ENCODE results near the gene SLC29A2.

SLC29A2 gene

GRCh38 chr11:66346476-66347424, 24.8 kb downstream of the SLC29A2 start:
- DNase-seq = no peak

- DNase-seq = no peak
Observed at GRCh38 chr11:66345316-66345649, 26.3 kb downstream of the SLC29A2 start.

- peak; percentile 88 for DNase-seq
Observed at GRCh38 chr11:66344550-66345315, 26.8 kb downstream of the SLC29A2 start, which contains the start of gene BRMS1. BRMS1 (minus strand) TSS chr11:66345104; CDS start chr11:66342234, 2,870 bp downstream.

- no peak for DNase-seq
Observed at GRCh38 chr11:66343176-66343575, 28.4 kb downstream of the SLC29A2 start.

GRCh38 chr11:66341502-66342126, 29.9 kb downstream of the SLC29A2 start:
- DNase-seq = no peak

GRCh38 chr11:66340596-66341501, 30.7 kb downstream of the SLC29A2 start:
- DNase-seq = no peak

GRCh38 chr11:66339686-66340483, 31.7 kb downstream of the SLC29A2 start:
- no peak for DNase-seq

GRCh38 chr11:66339162-66339675, 32.3 kb downstream of the SLC29A2 start:
- DNase-seq = no peak

- no peak for DNase-seq
Observed at GRCh38 chr11:66338276-66339161, 33.0 kb downstream of the SLC29A2 start.

- DNase-seq = no peak
Observed at GRCh38 chr11:66337103-66337899, 34.3 kb downstream of the SLC29A2 start.

- DNase-seq = no peak
Observed at GRCh38 chr11:66336234-66337102, 35.1 kb downstream of the SLC29A2 start, which contains the start of gene RIN1. RIN1 (minus strand) TSS chr11:66336434; CDS start chr11:66336402, 32 bp downstream.

GRCh38 chr11:66335531-66336233, 35.9 kb downstream of the SLC29A2 start:
- no peak for DNase-seq

- no peak for DNase-seq
Observed at GRCh38 chr11:66334605-66335442, 36.7 kb downstream of the SLC29A2 start.

GRCh38 chr11:66333896-66334604, 37.5 kb downstream of the SLC29A2 start:
- DNase-seq = no peak

- DNase-seq = no peak
Observed at GRCh38 chr11:66333220-66333877, 38.2 kb downstream of the SLC29A2 start.

Measured in NCI-H510A (cell line).